ENCODE data around the gene CSRP3.
"Not testable (repeated sequence)": the region's sequence is repeated elsewhere in the genome, so short reads cannot be mapped to it uniquely, and the experiment has no call there.

The CSRP3 gene

GRCh38 chr11:19185516-19186052 lies 16.2 kb downstream of the CSRP3 start:
- DNase-seq (ENCODE audit: low spot score), result no peak

GRCh38 chr11:19185036-19185435 lies 16.7 kb downstream of the CSRP3 start:
- no peak for DNase-seq (ENCODE audit: low spot score)

- no peak for DNase-seq (ENCODE audit: low spot score)
Observed at GRCh38 chr11:19183646-19184045, 18.1 kb downstream of the CSRP3 start.

GRCh38 chr11:19181531-19182261 lies 20.1 kb downstream of the CSRP3 start:
- no peak for DNase-seq (ENCODE audit: low spot score)

GRCh38 chr11:19176629-19177186 lies 25.1 kb downstream of the CSRP3 start:
- no peak for DNase-seq (ENCODE audit: low spot score)

- DNase-seq (ENCODE audit: low spot score), result no peak
Observed at GRCh38 chr11:19173964-19174638, 27.7 kb downstream of the CSRP3 start.

- DNase-seq (ENCODE audit: low spot score), result no peak
Observed at GRCh38 chr11:19173004-19173689, 28.6 kb downstream of the CSRP3 start.

GRCh38 chr11:19168090-19168489 lies 33.7 kb downstream of the CSRP3 start:
- DNase-seq (ENCODE audit: low spot score), result no peak

- no peak for DNase-seq (ENCODE audit: low spot score)
Observed at GRCh38 chr11:19164881-19165280, 36.9 kb downstream of the CSRP3 start.

GRCh38 chr11:19164230-19164855 lies 37.4 kb downstream of the CSRP3 start:
- no peak for DNase-seq (ENCODE audit: low spot score)

GRCh38 chr11:19163617-19164016 lies 38.2 kb downstream of the CSRP3 start:
- no peak for DNase-seq (ENCODE audit: low spot score)

- no peak for DNase-seq (ENCODE audit: low spot score)
Observed at GRCh38 chr11:19162951-19163505, 38.8 kb downstream of the CSRP3 start.

- no peak for DNase-seq (ENCODE audit: low spot score)
Observed at GRCh38 chr11:19161651-19162050, 40.1 kb downstream of the CSRP3 start.

- DNase-seq (ENCODE audit: low spot score), result no peak
Observed at GRCh38 chr11:19160847-19161246, 40.9 kb downstream of the CSRP3 start.

- no peak for DNase-seq (ENCODE audit: low spot score)
Observed at GRCh38 chr11:19156892-19157291, 44.9 kb downstream of the CSRP3 start.

GRCh38 chr11:19145319-19145718 lies 56.5 kb downstream of the CSRP3 start:
- DNase-seq (ENCODE audit: low spot score), result no peak

GRCh38 chr11:19136884-19137283 lies 64.9 kb downstream of the CSRP3 start:
- DNase-seq (ENCODE audit: low spot score), result not testable (repeated sequence)

- no peak for DNase-seq (ENCODE audit: low spot score)
Observed at GRCh38 chr11:19134004-19134403, 67.8 kb downstream of the CSRP3 start.
